GM21423 (cell line): ENCODE data around the gene AGPAT1.

Source experiments
- ATAC-seq: cut with Tn5 transposase; IDR thresholded peaks from one replicate; pipeline ENCODE4 v1.9.1; 2021; ENCODE audit warnings: mild to moderate bottlenecking, moderate library complexity; ENCODE audit not compliant: unreplicated experiment

Gene AGPAT1

GRCh38 chr6:32126880-32127279, 49.0 kb downstream of the AGPAT1 start:
- no peak for ATAC-seq

- no peak for ATAC-seq
These were observed 52.2 kb downstream of the AGPAT1 start for GRCh38 chr6:32123681-32124080.

GRCh38 chr6:32120573-32121059, 55.3 kb downstream of the AGPAT1 start:
- no peak for ATAC-seq

- ATAC-seq = no peak
These were observed 56.9 kb downstream of the AGPAT1 start for GRCh38 chr6:32118782-32119628.
